IPS DF 19.7 (cell line): ENCODE data around the gene TWNK.

ENCODE experiments used
- DNase-seq: peaks from one replicate; pipeline ENCODE4 v3.0.0-alpha.2; 2013; ENCODE audit warnings: low read depth, low spot score

TWNK gene

GRCh38 chr10:101011517-101012423 is 24.4 kb downstream of the TWNK start:
- no peak for DNase-seq

DNA sequence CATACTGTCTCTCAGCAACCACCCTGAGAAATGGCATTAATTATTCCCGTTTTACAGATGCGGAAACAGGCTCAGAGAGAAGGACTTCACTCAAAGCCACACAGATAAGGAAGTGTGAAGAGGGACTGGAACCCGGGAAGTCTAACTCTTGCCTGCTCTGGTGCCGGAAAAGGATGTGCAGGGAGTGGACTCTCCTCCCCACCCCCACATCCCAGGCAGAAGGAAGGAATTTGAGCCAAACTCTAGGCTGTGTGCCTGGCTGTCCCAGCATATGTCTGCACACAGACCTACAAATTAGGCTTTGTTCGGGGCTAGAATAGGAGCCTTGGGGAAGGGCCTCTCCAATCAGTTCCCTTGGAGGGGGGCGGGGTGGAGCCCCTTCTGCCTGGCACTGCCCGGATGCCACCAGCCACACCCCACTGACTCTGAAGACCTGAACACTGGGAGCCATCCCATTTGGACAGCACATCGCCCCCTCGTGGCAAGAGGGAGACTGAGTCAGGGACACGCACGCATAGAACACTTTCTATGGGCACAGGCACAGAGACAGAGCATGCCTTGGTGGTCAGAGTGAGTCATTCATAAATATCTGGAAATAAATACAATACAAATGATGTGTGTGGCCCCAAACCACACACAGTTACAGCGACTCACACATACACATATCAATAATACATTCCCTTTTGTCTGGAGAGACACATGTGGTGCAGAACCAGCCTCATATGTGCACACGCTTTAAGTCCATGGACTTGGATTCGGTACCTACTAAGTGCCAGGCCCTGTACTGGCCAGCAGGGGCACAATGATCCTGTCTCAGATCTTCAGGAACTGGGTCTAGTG is 25.4 kb downstream of the TWNK start:
- DNase-seq: no peak

- DNase-seq: no peak
Measured at GRCh38 chr10:101013365-101013825, 26.1 kb downstream of the TWNK start.

- no peak for DNase-seq
Measured at GRCh38 chr10:101014230-101014884, 27.0 kb downstream of the TWNK start.

- DNase-seq: no peak
Measured at GRCh38 chr10:101014966-101015581, 27.7 kb downstream of the TWNK start.

DNA sequence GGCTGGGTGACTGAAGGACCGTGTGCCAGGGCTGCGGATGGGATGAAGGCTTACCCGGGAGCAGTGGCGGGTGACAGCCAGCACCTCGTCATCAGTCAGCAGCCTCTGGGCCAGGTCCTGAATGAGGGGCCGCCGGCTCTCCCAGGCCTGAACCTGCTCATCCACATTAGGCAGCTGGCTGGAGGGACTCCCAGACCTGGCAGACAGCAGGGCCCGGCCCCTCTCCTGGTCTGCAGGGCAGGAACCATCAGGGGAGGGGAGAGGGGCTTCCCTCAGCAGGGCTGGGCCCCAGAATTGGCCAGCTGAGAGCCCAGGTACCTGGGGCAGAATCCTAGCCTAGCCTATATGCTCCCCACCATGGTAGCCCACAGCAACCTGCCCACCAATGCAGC is 28.2 kb downstream of the TWNK start:
- DNase-seq: no peak

GRCh38 chr10:101016814-101017213 is 29.5 kb downstream of the TWNK start:
- no peak for DNase-seq

DNA sequence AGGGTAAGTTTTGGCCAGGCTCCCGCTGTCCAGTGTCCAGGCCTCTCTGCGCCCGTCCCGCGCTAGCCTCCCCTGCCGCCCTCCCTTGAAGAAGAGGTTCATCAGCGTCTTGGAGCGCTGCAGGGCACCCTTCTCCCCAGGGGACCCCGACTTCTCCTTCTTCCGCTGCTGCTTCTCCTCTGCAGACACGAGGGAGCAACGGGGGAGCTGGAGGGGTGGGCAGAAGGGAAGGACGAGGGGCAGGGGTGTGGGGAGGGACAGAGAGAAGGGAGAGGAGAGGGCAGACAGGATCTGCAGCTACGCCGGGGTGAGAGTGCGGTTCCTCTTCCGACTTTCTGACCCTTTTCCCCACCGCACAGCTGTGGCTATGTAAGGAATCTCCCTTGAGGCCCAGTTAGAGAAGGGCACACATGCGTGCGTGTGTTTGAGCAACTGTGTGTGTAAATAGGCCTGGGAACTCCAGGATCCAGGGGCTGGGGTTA is 30.8 kb downstream of the TWNK start:
- no peak for DNase-seq

GRCh38 chr10:101018600-101019439 is 31.5 kb downstream of the TWNK start:
- no peak for DNase-seq

- DNase-seq: no peak
Measured at GRCh38 chr10:101019440-101019703, 32.0 kb downstream of the TWNK start.

DNA sequence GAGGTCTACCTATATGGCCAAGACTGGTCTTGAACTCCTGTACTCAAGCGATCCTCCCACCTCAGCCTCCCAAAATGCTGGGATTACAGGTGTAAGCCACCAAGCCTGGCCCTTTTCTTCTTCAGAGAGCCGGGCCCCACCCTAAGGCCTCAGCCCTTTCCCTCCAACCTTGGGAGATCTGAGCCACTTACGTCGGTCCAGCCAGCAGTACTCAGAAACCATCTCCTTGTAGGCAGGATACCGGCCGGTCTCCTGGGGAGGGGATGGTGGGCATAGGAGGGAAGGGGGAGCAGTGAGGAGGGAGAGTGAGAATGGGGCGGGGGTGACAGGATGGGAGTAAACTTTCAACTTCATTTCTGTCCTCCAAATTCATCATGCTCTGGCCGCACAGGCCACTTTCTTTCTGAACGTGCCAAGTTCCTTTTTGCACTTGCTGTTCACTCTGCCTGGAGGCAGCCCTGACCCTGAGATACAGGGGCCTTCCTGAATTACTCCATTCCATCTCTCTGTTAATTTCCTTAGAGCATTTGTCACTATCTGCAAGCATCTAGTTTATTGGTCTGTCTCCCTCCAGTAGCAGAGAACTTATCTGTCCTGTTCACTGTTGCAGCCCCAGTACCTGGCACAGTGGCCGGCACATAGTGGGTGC is 33.2 kb downstream of the TWNK start:
- DNase-seq: no peak

DNA sequence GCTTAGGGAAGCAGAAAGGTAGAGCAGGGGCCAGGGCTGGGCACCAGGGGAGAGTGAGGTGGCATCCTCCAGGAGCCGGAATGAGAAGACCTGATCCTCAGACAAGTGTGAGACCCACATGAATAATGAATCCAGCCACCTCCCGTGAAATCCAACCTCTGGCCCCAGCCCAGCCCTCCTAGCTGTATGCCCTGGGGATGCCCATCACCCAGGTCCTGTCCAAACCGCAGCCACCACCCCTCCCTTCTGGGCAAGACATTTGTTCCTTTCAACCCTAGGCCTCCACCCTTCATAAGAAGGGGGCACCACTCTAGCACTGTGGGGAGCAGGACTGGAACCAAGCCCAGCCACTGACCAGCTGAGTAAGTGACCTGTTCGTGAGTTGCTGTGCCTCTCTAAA is 33.9 kb downstream of the TWNK start:
- no peak for DNase-seq

- DNase-seq: no peak
Measured at GRCh38 chr10:101021692-101022251, 34.4 kb downstream of the TWNK start.

DNA sequence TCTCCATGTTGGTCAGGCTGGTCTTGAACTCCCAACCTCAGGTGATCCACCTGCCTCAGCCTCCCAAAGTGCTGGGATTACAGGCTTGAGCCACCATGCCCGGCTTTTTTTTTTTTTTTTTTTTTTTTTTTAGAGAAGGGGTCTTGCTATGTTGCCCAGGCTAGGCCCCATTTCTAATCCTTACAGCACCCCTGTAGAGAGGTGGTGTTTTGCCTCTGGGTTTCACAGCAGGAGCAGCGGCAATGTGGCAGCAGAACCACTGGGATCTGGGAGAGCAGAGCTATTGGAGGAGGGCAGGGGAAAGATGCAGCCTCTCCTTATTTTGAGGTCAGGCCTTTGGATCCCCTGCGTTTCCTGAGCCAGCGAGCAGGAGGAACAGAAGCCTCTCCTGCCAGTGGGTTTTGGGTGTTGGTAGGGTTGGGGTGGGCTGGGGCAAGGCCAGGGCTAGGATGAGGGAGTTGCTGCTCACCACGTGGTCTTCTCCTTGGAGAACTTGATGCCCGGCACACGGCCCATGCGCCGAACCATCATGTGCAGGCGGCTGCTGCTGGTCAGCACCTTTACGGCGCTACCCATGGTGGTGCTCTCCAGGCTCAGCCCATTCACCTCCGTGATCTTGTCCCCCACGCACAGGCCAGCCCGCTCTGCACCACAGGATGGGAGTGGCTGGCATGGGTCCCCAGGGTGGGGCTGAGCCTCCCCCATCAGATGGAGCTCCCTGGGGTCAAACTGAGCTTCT is 35.8 kb downstream of the TWNK start:
- no peak for DNase-seq

GRCh38 chr10:101027106-101027720 is 39.9 kb downstream of the TWNK start:
- no peak for DNase-seq

DNA sequence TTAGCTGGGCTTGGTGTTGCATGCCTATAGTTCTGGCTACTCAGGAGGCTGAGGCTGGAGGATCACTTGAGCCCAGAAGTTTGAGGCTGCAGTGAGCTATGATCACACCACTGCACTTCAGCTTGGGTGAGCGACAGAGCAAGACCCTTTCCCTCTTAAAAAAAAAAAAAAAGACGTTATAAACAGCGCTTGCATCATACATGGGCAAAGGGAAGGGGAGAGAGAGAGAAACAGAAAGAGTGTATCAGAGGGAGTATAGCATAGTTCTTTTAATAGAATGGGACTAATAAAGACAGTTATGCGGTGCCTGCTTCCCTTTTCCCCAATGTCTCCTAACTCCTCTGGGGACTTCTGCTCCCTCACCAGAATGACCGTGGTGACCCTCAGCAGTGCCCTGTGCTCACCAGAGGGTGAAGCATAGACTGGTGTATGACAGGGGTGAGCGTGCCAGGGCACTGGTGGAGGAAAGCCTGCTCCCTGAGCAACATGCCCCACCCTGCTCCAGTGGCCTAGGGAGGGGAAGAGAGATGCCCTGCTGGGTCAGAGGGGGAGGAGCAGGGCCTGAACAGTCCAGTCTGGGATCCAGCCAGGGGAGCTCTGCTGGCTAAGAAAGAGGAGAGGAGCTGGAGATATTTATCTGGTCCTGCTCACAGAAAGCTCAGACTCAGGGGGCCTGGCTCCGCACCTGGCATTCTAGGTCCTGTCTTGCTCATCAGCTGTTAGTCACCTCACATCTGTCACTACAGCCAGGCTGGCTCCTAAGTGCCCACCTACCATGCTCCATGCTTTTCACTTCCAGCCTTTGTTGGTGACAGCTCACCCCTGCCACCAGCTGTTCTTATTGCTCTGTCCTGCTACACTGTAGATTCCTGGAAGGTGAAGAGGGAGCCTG is 41.3 kb downstream of the TWNK start:
- no peak for DNase-seq

GRCh38 chr10:101029520-101030295 is 42.4 kb downstream of the TWNK start:
- no peak for DNase-seq
